Measurements from ENCODE around the gene TTC39B.

GRCh38 chr9:15158064-15158463 lies 149.0 kb downstream of the TTC39B start:
- TF ChIP-seq CTCF (IDR thresholded peaks at IDR 0.05): no peak
- TF ChIP-seq EP300 (IDR thresholded peaks at IDR 0.05): no peak
- TF ChIP-seq POLR2A (IDR thresholded peaks at IDR 0.05): no peak
- no peak for TF ChIP-seq POLR2AphosphoS5 (IDR thresholded peaks at IDR 0.05)
